HEK293 (cell line): Measurements from ENCODE around the gene PEX14.

Experiments used
- CTCF ChIA-PET: fragments of 350-600 bp; formaldehyde crosslinking; extraction: SDS; loops from one replicate; lab custom pipeline; 2021; ENCODE audit warnings: antibody characterized with exemption; lab: Yijun Ruan, JAX
- POLR2A ChIA-PET: fragments of 300-600 bp; formaldehyde crosslinking; extraction: SDS; loops from one replicate; lab custom pipeline; 2020; ENCODE audit warnings: antibody characterized with exemption, inconsistent platforms; lab: Yijun Ruan, JAX
- H3K27ac ChIP-seq: fragments of 200-500 bp; sonication (Bioruptor generic); 2 replicates; pipeline ENCODE4 v1.5.1; 2014; ENCODE audit warnings: low read depth, low read length, control low read depth, inconsistent platforms; ENCODE audit errors: extremely low read depth
- H3K36me3 ChIP-seq, 2 experiments: fragments of 200-500 bp in 1 of 2; sonication (Bioruptor generic) in 1 of 2; 1 replicate in 1 of 2; 2 replicates in 1 of 2; pipeline ENCODE4 v1.5.1; 2014 to 2017; ENCODE audit warnings: inconsistent platforms in 2 of 2, low read length in 2 of 2; ENCODE audit not compliant: control insufficient read depth in 2 of 2, insufficient read depth in 1 of 2
- H3K4me1 ChIP-seq: fragments of 200-500 bp; sonication (Bioruptor generic); 2 replicates; pipeline ENCODE4 v1.5.1; 2014; ENCODE audit warnings: mild to moderate bottlenecking, low read length, inconsistent platforms; ENCODE audit not compliant: control insufficient read depth, insufficient read depth
- H3K4me3 ChIP-seq: 2 replicates; pipeline ENCODE4 v1.5.1; 2011; ENCODE audit warnings: low read depth, mild to moderate bottlenecking, control low read depth, low read length, moderate library complexity
- H3K9me3 ChIP-seq: fragments of 200-500 bp; sonication (Bioruptor generic); 2 replicates; pipeline ENCODE4 v1.5.1; 2014; ENCODE audit warnings: low read depth, low read length, inconsistent platforms; ENCODE audit not compliant: control insufficient read depth, insufficient read depth
- GLIS1 ChIP-seq: fragments of 450-650 bp; formaldehyde crosslinking; IDR thresholded peaks from 2 replicates; pipeline ENCODE4 v1.5.1; 2016; ENCODE audit warnings: missing biosample characterization, missing genetic modification characterization
- OSR2 ChIP-seq: fragments of 450-650 bp; formaldehyde crosslinking; IDR thresholded peaks from 2 replicates; pipeline ENCODE4 v1.5.1; 2016; ENCODE audit warnings: missing biosample characterization, missing genetic modification characterization
- SP7 ChIP-seq: fragments of 450-650 bp; formaldehyde crosslinking; IDR thresholded peaks from 2 replicates; pipeline ENCODE4 v1.5.1; 2016; ENCODE audit warnings: missing biosample characterization, missing genetic modification characterization
- ZIC2 ChIP-seq: fragments of 450-650 bp; formaldehyde crosslinking; IDR thresholded peaks from 2 replicates; pipeline ENCODE4 v1.5.1; 2016; ENCODE audit warnings: missing biosample characterization, missing genetic modification characterization
- ZNF16 ChIP-seq: fragments of 450-650 bp; formaldehyde crosslinking; IDR thresholded peaks from 2 replicates; pipeline ENCODE4 v1.5.1; 2016; ENCODE audit warnings: low read depth, missing biosample characterization, missing genetic modification characterization
- ZNF202 ChIP-seq: fragments of 450-650 bp; formaldehyde crosslinking; IDR thresholded peaks from 2 replicates; pipeline ENCODE4 v1.5.1; 2016; ENCODE audit warnings: missing biosample characterization, missing genetic modification characterization, borderline replicate concordance
- ZNF48 ChIP-seq: fragments of 450-650 bp; formaldehyde crosslinking; IDR thresholded peaks from 2 replicates; pipeline ENCODE4 v1.5.1; 2016; ENCODE audit warnings: missing biosample characterization, missing genetic modification characterization
- ZNF548 ChIP-seq: fragments of 450-650 bp; formaldehyde crosslinking; IDR thresholded peaks from 2 replicates; pipeline ENCODE4 v1.5.1; 2016; ENCODE audit warnings: missing biosample characterization, missing genetic modification characterization
- ZNF626 ChIP-seq: fragments of 450-650 bp; sonication (Bioruptor Pico); formaldehyde crosslinking; IDR thresholded peaks from 2 replicates; pipeline ENCODE4 v1.5.1; 2018; ENCODE audit warnings: missing biosample characterization, missing genetic modification characterization, inconsistent platforms
- ZNF670 ChIP-seq: fragments of 450-650 bp; formaldehyde crosslinking; IDR thresholded peaks from 2 replicates; pipeline ENCODE4 v1.5.1; 2016; ENCODE audit warnings: missing biosample characterization, missing genetic modification characterization, low read depth
- ZNF785 ChIP-seq: fragments of 450-650 bp; formaldehyde crosslinking; IDR thresholded peaks from 2 replicates; pipeline ENCODE4 v1.5.1; 2016; ENCODE audit warnings: missing biosample characterization, missing genetic modification characterization
- TF ChIP-seq, protein P1 (sequence below): fragments of 450-650 bp; formaldehyde crosslinking; IDR thresholded peaks from 2 replicates; pipeline ENCODE4 v1.5.1; 2016; ENCODE audit warnings: missing biosample characterization, missing genetic modification characterization
- TF ChIP-seq, protein P2 (sequence below): fragments of 450-650 bp; formaldehyde crosslinking; IDR thresholded peaks from 2 replicates; pipeline ENCODE4 v1.5.1; 2016; ENCODE audit warnings: missing biosample characterization, missing genetic modification characterization
- TF ChIP-seq, protein P3 (sequence below): fragments of 450-650 bp; formaldehyde crosslinking; IDR thresholded peaks from 2 replicates; pipeline ENCODE4 v1.5.1; 2017; ENCODE audit warnings: missing biosample characterization, mild to moderate bottlenecking, missing genetic modification characterization, moderate library complexity

PEX14 gene

DNA sequence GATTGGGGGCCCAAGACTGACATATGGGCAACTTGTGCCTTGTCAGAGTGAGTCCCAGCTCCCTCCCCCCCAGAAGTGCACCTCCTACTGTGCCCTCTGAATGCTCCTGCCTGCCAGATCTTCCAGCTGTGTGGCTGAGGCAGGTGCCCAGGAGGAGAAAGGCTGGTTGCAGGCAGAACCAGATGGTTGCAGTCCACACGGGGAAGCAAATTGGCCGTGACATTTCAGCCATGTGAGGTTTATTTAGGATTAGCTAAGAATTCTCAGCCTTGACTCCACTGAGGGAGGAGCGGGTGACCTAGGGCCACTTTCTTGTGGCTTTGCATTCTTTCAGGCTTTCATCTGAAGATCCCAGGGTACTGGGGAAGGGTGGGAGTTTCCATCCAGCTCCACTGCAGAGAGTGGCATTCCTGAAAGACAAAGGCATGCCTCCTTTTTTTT lies 33.8 kb downstream of the PEX14 start:
- Histone ChIP-seq H3K4me1 (peaks cover 6% of the 10 kb centered on the region), H3K4me3 (no peak overlapping the region), H3K27ac (no peak overlapping the region), H3K9me3 (no peaks in the 10 kb centered on the region), H3K36me3 (no peaks in the 10 kb centered on the region; a peak in 1 of 3 replicates)
- no peak for TF ChIP-seq ZNF626
- TF ChIP-seq GLIS1 (tag by site-specific recombination), result peak; percentile 63
- no peak for TF ChIP-seq ZNF16
- TF ChIP-seq, protein P1, sequence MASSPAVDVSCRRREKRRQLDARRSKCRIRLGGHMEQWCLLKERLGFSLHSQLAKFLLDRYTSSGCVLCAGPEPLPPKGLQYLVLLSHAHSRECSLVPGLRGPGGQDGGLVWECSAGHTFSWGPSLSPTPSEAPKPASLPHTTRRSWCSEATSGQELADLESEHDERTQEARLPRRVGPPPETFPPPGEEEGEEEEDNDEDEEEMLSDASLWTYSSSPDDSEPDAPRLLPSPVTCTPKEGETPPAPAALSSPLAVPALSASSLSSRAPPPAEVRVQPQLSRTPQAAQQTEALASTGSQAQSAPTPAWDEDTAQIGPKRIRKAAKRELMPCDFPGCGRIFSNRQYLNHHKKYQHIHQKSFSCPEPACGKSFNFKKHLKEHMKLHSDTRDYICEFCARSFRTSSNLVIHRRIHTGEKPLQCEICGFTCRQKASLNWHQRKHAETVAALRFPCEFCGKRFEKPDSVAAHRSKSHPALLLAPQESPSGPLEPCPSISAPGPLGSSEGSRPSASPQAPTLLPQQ (tag by site-specific recombination), result no peak
- no peak for TF ChIP-seq ZNF670
- 0 out of 2 replicates have a peak, but pooled peaks have one; percentile 17 for TF ChIP-seq OSR2 (tag by site-specific recombination)
- TF ChIP-seq ZNF548 (tag by site-specific recombination), result no peak
- no peak for TF ChIP-seq ZNF785 (tag by site-specific recombination)
- TF ChIP-seq, protein P2, sequence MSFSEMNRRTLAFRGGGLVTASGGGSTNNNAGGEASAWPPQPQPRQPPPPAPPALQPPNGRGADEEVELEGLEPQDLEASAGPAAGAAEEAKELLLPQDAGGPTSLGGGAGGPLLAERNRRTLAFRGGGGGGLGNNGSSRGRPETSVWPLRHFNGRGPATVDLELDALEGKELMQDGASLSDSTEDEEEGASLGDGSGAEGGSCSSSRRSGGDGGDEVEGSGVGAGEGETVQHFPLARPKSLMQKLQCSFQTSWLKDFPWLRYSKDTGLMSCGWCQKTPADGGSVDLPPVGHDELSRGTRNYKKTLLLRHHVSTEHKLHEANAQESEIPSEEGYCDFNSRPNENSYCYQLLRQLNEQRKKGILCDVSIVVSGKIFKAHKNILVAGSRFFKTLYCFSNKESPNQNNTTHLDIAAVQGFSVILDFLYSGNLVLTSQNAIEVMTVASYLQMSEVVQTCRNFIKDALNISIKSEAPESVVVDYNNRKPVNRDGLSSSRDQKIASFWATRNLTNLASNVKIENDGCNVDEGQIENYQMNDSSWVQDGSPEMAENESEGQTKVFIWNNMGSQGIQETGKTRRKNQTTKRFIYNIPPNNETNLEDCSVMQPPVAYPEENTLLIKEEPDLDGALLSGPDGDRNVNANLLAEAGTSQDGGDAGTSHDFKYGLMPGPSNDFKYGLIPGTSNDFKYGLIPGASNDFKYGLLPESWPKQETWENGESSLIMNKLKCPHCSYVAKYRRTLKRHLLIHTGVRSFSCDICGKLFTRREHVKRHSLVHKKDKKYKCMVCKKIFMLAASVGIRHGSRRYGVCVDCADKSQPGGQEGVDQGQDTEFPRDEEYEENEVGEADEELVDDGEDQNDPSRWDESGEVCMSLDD (tag by site-specific recombination), result no peak
- TF ChIP-seq ZNF48 (tag by site-specific recombination), result no peak
- peak; percentile 68 for TF ChIP-seq ZIC2
- POLR2A ChIA-PET, result no interaction called here
- CTCF ChIA-PET, result interaction anchor here (0.6 to 6.7 kb wide), 10 partner anchors 13 to 433 kb away, joined by 4 to 94 read pairs (median 9); partner anchors contain the start of gene CENPS

DNA sequence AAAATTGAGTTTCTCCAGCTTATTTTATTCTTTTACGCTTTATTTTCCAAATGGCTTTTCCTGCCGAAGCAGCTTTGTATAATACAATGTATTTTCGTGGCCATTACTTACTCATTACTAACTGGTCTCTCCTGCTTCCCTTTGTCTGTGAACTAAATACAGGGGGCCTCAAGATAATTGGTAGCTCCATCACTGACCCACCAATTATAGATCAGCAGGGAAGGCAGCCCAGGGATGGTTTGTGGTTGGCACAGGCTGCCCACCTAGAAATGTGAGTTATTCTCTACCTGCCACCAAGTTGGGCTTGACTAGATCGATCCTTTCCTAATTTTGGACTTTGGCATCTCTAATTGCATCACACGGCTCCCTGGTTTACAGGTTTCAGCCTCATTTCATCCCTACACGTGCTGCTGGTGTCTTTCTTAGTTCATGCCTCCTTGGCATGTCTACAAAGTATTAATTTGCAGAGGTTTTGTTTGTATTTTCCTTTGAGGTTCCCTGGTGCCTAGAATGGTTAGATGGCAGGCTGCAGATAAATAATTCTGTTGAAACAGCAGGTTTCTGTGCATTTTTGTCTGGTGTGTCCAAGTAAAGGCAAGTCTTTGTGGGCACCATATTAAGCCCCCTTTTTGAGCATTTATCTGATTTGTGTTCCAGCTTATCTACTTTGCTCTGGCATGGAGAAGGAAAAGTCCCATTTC lies 35.2 kb downstream of the PEX14 start:
- ChIA-PET CTCF (interaction anchor here (0.7 to 6.7 kb wide), 7 partner anchors 9 to 401 kb away, joined by 4 to 94 read pairs (median 4); no protein-coding TSS in a partner anchor), POLR2A (no interaction called here)
- no peak overlapping the region for H3K4me3 ChIP-seq
- H3K9me3 ChIP-seq, result no peaks in the 10 kb centered on the region
- H3K36me3 ChIP-seq, result no peaks in the 10 kb centered on the region; a peak in 1 of 3 replicates
- no peak overlapping the region for H3K27ac ChIP-seq
- TF ChIP-seq SP7 (tag by site-specific recombination) (peak; percentile 88), ZNF202 (no peak)
- TF ChIP-seq, protein P3, sequence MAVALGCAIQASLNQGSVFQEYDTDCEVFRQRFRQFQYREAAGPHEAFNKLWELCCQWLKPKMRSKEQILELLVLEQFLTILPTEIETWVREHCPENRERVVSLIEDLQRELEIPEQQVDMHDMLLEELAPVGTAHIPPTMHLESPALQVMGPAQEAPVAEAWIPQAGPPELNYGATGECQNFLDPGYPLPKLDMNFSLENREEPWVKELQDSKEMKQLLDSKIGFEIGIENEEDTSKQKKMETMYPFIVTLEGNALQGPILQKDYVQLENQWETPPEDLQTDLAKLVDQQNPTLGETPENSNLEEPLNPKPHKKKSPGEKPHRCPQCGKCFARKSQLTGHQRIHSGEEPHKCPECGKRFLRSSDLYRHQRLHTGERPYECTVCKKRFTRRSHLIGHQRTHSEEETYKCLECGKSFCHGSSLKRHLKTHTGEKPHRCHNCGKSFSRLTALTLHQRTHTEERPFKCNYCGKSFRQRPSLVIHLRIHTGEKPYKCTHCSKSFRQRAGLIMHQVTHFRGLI, result 0 out of 2 replicates have a peak, but pooled peaks have one; percentile 43
- H3K4me1 ChIP-seq, result peaks cover 6% of the 10 kb centered on the region
